SK-N-DZ (cell line): Measurements from ENCODE around the gene RAB4B.
"Not testable (repeated sequence)": the region's sequence is repeated elsewhere in the genome, so short reads cannot be mapped to it uniquely, and the experiment has no call there.

ENCODE experiments used
- DNase-seq: peaks from one replicate; pipeline ENCODE4 v3.0.0-alpha.2; 2015; ENCODE audit warnings: low spot score

Gene RAB4B

DNA sequence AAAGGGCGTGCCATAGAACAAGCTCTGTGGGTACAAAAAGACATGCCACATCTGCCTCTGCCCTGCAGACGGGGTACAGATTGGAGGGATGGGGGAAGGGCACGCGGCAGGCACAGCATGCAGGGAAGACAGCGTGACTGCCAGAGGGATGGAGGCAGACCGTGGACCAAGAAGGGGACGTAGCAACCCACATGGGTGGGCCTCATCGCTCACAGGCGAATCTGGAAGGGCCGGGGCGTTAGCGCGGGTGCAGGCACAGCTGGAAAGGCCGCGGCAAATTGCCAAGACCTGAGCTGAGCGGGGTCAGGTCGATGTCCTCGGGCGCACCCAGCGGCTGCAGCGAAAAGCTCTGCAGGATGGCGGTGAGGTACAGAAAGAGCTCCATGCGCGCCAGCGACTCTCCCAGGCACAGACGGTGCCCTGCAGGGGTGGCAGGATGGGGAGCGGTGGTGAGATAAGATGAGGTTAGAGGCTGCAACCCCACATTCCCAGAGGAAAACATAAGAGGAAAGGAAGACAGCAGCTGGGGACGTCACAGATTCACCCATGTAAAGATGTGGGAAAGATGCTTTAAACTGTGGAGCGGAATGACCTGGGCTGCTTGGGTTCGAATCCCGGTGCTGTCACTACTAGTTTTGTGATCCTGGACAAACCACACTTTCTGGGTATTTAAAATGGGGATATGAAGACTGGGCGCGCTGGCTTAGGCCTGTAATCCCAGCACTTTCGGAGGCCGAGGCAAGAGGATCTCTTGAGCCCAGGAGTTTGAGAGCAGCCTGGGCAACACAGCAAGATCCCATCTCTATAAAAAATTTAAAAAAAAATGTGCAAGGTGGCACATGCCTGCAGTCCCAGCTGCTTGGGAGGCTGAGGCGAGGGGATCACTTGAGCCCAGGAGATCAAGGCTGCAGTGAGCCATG lies 40.7 kb downstream of the RAB4B start:
- DNase-seq = peak; percentile 54

DNA sequence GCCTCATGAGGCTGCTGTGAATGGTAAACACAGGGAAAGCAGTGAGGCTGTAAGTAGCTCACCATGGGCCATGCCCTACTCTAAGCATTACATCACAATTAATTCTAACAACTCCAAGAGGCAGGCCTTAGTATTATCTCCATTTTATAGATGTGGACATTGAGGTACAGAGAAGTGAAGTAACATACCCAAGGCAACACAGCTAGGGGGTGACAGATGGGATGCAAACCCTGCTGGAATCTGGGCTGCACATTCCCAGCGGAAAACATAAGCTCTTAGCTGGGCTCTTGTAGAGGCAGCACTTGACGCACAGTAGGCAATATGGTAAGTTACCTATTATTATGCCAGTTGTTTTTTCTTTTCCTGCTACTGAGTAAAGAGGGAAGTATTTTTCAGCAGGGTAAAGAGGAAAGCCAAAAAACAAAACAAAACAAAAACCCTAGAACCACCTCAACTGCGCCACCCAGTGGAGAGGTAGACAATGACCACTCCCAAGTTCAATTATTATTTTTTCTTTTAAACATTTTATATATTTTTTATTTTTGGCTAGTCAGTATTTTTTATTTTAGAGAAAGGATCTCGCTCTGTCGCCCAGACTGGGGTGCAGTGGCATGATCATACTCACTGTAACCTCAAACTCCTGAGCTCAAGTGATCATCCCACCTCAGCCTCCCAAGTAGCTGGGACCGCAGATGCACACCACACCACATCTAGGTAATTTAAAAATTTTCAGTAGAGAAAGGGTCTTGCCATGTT lies 41.6 kb downstream of the RAB4B start:
- DNase-seq = not testable (repeated sequence)

DNA sequence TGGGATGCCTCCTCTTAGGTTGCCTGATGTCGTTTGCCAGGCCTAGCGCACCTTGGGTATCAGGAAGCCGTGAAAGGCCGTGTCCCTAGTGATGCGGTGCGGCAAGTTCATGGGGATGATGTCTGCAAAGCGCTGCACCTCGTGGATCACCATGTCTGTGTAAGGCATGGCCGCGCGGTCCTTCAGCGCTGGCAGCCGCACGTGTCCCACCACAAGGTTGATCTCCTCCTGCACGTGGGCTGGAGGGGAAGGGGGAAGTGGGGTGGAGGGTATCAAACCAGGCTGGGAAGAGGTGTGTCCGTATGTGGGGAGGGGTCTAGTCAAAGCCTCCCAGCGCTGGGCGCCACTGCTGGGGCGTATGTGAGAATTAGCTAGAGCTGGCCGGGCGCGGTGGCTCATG lies 44.1 kb downstream of the RAB4B start:
- no peak for DNase-seq

DNA sequence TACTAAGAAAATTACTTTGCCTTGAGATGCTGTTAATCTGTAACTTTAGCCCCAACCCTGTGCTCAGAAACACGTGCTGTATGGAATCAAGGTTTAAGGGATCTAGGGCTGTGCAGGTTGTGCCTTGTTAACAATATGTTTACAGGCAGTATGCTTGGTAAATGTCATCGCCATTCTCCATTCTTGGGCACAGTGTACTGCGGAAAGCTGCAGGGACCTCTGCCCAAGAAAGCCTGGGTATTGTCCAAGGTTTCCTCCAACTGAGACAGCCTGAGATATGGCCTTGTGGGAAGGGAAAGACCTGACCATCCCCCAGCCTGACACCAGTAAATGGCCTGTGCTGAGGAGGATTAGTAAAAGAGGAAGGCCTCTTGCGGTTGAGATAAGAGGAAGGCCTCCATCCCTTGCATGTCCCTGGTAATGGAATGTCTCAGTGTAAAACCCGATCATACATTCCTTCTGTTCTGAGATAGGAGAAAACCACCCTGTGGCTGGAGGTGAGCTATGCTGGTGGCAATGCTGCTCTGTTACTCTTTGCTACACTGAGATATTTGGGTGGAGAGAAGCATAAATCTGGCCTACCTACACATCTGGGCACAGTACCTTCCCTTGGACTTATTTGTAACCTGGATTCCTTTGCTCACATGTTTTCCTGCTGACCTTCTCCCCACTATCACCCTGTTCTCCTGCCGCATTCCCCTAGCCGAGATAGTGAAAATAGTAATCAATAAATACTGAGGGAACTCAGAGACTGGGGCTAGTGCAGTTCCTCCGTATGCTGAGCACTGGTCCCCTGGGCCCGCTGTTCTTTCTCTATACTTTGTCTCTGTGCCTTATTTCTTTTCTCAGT lies 44.9 kb downstream of the RAB4B start:
- not testable (repeated sequence) for DNase-seq

DNA sequence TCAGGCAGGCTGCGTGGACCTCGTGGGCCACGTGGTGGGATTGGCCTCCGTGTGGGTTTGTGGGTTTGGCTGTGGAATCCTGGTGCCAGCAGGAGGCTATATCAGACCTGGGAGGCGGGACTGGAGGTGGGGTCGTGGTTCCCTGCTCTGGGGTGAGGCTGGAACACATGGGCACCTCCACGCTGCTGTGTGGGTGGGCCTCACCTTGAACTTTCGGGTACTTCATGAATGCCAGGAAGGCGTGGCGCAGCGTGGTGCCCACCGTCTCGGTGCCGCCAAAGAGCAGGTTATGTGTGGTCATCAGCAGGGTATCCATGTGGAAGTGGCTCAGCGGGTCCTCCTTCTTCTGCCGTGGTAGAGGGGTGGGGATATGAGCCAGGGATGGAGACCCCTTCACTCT lies 46.9 kb downstream of the RAB4B start:
- not testable (repeated sequence) for DNase-seq

DNA sequence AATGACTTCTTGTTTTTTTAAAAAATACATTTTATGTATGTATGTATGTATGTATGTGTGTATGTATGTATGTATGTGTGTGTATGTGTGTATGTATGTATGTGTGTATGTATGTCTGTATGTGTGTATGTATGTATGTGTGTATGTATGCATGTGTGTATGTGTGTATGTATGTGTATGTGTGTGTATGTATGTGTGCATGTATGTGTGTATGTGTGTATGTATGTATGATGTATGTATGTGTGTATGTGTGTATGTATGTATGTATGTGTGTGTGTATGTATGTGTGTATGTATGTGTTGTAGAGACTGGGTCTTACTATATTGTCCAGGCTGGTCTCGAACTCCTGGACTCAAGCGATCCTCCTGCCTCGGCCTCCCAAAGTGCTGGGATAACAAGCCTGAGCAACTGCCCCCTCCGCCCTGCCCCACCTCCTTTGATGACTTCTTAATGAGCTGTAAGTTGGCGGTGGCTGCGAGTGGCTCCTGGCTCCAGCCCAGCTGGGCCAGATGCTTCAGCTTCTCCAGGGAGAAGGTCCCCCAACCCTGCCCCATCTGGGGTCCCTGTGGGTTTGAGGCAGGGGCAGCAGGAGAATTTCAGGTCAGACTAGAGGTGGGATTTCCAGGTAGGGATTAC lies 47.5 kb downstream of the RAB4B start:
- DNase-seq = not testable (repeated sequence)

DNA sequence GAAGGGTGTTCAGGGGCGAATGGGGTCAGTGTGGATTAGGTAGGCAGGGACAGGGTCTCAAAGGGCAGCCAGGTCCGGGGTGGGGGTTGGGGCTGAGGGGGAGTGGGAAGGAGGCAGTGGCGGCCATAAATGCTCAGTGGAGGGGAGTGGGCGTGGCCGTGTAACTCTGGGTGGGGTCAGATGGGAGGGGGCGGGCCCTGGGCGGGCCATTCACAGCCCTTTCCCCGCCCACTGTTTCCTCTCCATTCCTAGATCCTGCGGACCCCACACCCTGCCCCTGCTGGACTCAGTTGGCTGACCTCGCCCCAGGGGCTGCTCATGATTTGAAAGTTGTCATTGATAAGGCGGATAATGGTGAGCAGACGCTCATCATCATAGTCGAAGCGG lies 48.3 kb downstream of the RAB4B start:
- DNase-seq = not testable (repeated sequence)

DNA sequence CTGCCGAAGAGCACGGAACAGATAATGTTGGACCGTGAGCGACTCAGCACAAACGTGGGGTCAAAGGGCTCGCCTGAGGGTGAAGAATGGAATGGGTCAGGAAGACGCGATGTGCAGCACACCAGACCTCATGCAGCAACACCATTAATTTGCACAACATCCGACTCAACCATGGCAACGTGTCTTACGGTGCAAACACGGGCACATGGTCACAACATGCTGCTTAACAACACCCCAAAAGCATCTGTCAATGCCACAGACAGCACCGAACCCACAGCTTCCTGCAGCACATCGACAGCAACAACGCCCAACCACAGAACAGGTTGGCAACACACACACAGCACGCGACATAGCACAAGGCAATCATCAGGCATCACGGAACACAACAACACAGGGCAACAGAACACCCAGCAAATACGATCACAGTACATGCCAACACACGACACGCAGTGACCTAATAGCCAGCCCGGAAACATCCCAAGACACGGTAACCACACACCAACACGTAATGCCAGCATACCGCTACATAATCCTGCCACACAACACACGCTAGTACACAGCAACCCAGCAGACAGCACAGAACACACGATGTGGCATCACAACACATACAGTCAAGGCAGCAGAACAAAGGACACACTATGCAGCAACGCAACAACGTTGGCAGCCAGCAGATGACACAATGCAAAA lies 48.8 kb downstream of the RAB4B start:
- DNase-seq = not testable (repeated sequence)

DNA sequence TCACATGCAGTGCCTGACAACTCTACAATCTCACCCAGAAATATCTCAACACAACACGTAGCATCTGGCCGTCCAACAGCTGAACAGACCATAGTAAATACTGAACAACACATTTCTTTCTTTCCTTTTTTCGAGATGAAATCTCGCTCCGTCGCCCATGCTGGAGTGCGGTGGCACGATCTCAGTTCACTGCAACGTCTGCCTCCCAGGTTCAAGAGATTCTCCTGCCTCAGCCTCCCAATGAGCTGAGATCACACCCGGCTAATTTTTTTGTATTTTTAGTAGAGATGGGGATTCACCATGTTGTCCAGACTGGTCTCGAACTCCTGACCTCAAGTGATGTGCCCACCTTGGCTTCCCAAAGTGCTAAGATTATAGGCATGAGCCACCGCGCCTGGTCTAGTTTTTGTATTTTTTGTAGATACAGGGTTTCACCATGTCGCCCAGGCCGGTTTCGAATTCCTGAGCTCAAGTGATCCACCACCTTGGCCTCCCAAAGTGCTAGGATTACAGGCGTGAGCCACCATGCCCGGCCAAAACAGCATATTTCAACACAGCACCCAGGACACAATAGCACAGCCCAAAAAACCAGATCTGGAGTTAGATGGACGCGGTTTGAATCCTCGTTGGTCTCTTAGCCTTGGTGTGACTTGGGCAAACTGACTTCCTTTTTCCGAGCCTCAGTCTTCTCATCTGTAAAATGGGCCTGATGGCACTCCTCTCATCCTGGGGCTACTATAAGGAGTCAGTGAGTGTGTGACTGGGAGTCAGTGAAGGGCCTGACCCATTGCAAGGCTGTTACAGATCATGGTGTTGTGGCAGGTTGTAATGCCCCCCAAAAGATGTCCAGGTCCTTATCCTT lies 49.6 kb downstream of the RAB4B start:
- DNase-seq = no peak

DNA sequence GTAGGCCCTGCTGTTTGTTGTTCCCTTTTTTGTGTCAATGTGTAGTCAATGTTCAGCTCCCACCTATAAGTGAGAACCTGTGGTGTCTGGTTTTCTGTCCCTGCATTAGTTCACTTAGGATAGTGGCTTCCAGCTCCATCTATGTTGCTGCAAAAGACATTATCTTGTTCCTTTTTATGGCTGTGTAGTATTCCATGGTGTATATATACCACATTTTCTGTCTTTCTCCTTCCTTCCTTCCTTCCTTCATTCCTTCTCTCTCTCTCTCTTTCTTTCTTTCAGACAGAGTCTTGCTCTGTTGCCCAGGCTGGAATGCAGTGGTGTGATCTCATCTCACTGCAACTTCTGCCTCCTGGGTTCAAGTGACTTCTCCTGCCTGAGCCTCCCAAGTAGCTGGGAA lies 51.2 kb downstream of the RAB4B start:
- DNase-seq = no peak

DNA sequence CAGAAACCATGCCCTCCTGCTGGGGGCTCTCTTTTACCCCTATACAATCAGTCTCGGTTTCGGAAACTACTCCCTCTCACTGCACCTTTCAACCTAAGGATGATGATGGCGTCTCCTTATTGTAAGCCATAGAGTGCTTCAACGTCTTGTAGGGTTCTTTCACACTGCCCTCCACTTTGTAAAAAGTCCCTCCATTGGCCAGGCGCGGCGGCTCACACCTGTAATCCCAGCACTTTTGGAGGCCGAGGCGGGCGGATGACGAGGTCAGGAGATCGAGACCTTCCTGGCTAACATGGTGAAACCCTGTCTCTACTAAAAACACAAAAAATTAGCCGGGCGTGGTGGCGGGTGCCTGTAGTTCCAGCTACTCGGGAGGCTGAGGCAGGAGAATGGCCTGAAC lies 52.7 kb downstream of the RAB4B start:
- DNase-seq = not testable (repeated sequence)

DNA sequence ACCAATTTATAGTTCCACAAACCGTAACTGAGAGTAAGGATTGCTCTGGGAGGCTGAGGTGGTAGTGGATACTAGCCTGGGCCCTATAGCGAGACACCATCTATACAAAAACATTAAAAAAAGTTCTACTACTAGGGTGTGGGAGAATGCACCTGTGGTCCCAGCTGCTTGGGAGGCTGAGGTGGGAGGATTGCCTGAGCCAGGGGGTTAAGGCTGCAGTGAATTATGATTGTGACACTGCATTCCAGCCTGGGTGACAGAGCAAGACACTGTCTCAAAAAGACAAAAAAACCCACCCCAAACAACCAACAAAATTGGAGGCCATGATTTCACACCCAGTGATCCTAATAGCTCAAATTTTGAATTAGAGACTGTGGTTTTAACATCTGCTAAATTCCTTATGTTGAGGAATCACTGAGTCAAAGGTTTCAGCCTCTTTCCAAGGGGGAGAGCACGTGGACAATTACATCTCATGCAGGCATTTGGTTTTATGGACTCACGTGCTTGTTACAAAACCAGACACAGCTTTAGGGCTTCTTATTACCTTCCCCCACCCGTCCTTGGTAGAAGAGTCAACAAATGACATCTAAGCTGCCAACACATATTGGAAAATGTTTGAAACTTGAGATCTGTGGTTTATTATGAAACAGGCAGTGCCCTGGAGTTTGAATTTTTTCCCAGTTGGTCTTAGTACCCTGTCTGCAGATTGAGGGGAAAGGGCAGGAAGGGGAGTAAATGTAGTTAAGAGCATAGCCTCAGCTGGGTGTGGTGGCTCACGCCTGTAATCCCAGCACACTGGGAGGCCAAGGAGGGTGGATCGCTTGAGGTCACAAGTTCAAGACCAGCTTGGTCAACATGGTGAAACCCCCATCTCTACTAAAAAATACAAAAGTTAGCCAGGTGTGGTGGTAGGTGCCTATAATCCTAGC lies 53.7 kb downstream of the RAB4B start:
- no peak for DNase-seq

DNA sequence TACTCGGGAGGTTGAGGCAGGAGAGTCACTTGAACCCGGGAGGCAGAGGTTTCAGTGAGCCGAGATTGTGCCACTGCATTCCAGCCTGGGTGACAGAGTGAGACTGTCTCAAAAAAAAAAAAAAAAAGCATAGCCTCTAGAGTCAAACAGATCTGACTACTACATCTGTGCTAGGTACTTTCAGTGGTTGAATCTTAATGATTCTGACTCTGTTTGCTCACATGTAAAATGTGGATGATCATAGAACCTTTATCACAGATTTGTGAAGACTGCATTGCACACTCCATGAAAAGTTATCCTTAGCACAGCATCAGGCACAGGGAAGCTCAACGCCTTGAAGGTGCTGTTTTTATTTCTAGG lies 54.4 kb downstream of the RAB4B start:
- DNase-seq = not testable (repeated sequence)

DNA sequence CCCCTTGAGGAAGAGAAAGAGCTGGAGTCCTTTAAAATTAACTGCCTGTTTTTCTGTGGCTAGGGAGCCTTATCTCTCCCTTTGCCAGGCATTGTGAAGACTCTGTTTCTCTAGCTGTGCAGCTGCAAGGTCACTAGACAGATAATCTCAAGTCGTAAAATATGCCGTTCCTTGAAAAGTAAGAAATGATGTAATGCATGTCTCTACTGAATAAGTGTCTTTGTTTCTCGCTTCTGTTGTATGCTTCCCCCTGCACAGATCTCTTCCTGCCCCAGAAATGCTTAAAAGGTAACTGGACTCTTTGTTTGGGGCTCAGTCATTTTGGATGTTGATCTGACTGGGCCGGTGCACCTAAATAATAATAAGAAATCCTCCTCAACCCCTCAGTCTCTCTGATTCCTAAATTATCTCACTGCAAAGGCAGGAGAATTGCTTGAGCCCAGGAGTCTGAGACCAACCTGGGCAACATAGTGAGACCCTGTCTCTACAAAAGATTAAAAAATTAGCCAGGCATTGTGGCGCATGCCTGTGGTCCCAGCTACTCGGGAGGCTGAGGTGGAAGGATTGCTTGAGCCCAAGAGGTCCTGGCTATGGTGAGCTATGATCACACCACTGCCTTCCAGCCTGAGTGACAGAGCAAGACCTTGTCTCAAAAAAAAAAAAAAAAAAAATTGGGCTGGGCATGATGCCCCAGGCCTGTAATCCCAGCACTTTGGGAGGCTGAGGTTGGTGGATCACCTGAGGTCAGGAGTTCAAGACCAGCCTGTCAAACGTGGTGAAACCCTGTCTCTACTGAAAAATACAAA lies 55.9 kb downstream of the RAB4B start:
- not testable (repeated sequence) for DNase-seq

DNA sequence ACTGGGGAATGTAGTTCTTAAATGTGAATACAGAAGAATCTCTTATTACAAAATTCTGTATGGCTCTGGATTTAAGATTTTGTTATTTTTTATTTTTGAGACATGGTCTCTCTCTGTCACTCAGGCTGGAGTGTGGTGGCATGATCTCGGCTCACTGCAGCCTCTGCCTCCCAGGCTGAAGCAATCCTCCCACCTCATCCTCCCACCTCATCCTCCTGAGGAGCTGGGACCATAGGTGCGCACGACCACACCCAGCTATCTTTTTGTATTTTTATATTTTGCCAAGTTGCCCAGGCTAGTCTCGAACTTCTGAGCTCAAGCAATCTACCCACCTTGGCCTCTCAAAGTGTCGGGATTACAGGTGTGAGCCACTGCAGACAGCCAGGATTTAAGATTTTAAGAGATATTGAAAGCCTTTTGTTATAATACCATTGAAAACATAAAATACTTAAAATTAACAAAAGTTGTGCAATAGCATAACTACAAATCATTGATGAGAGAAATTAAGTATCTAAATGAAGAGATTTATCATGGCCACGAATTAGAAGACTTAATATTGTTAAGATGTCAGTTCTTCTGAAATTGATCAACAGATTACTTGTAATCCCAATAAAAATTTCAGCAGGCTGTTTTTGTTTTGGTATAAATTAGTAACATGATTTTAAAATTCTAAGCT lies 58.8 kb downstream of the RAB4B start:
- DNase-seq = no peak

DNA sequence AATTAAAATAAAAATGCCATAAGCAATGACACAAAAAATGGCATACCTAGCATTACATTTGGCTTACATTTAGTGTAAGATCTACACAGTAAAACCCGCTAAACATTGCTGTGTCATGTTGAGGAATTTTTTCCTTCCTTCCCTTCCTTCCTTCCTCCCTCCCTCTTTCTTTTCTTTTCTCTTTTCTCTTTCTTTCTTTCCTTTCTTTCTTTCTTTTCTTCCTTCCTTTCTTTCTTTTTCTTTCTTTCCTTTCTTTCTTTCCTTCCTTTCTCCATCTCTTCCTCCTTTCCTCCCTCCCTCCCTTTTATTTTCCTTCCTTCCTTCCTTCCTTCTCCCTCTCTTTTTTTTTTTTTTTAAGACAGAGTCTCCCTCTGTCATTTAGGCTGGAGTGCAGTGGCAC lies 60.4 kb downstream of the RAB4B start:
- not testable (repeated sequence) for DNase-seq

DNA sequence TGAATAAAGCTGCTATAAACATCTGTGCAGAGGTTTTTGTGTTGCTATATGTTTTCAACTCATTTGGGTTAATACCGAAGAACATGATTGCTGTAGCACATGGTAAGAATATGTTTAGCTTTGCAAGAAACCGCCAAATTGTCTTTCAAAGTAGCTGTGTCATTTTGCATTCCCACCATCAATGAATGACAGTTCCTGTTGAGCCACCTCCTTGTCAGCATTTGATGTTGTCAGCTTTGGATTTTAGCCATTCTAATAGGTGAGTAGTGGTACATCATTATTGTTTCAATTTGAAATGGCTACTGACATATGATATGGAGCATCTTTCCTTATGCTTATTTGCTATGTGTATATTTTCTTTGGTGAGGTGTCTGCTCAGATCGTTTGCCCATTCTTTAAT lies 64.0 kb downstream of the RAB4B start:
- DNase-seq = not testable (repeated sequence)
